Glomerular visceral epithelial cell (primary cell): ENCODE results near the gene PHF5A.
A peak's percentile ranks its signal among the peaks of the same experiment; 100 is the strongest.
"Not testable (repeated sequence)": the region's sequence is repeated elsewhere in the genome, so short reads cannot be mapped to it uniquely, and the experiment has no call there.

Source experiments
- DNase-seq: peaks from one replicate; pipeline ENCODE4 v3.0.0-alpha.2; 2016; ENCODE audit errors: extremely low spot score

Gene PHF5A

GRCh38 chr22:41488076-41488475 lies 19.6 kb upstream of the PHF5A start:
- DNase-seq: no peak

- no peak for DNase-seq
Measured at GRCh38 chr22:41487037-41487935, 18.8 kb upstream of the PHF5A start.

- no peak for DNase-seq
Measured at GRCh38 chr22:41485033-41485432, 16.5 kb upstream of the PHF5A start.

GRCh38 chr22:41482319-41482935 lies 13.9 kb upstream of the PHF5A start:
- peak; percentile 39 for DNase-seq

GRCh38 chr22:41481925-41482318 lies 13.4 kb upstream of the PHF5A start:
- no peak for DNase-seq

- DNase-seq: no peak
Measured at GRCh38 chr22:41481131-41481830, 12.8 kb upstream of the PHF5A start.

GRCh38 chr22:41480397-41480735 lies 11.9 kb upstream of the PHF5A start:
- DNase-seq: no peak

- DNase-seq: peak; percentile 6
Measured at GRCh38 chr22:41479671-41480396, 11.3 kb upstream of the PHF5A start.

GRCh38 chr22:41478891-41479521 lies 10.5 kb upstream of the PHF5A start:
- DNase-seq: no peak

GRCh38 chr22:41478473-41478872 lies 10.0 kb upstream of the PHF5A start:
- DNase-seq: no peak

GRCh38 chr22:41474872-41475451 lies 6.5 kb upstream of the PHF5A start:
- DNase-seq: no peak

- no peak for DNase-seq
Measured at GRCh38 chr22:41471568-41471967, 3.1 kb upstream of the PHF5A start.

GRCh38 chr22:41470886-41471285 lies 2.4 kb upstream of the PHF5A start:
- DNase-seq: no peak

- DNase-seq: peak; percentile 9
Measured at GRCh38 chr22:41469218-41469851, 843 bp upstream of the PHF5A start.

GRCh38 chr22:41461901-41462300 lies 6.6 kb downstream of the PHF5A start:
- no peak for DNase-seq

GRCh38 chr22:41460071-41460470 lies 8.4 kb downstream of the PHF5A start:
- not testable (repeated sequence) for DNase-seq

- DNase-seq: no peak
Measured at GRCh38 chr22:41459431-41459830, 9.1 kb downstream of the PHF5A start.

- no peak for DNase-seq
Measured at GRCh38 chr22:41458161-41458728, 10.2 kb downstream of the PHF5A start.

GRCh38 chr22:41448189-41448808 lies 20.2 kb downstream of the PHF5A start:
- peak; percentile 98 for DNase-seq
